GM19328 (cell line): Measurements from ENCODE around the gene IGSF21.

Experiments used
- ATAC-seq: cut with Tn5 transposase; IDR thresholded peaks from one replicate; pipeline ENCODE4 v1.9.1; 2021; ENCODE audit warnings: mild to moderate bottlenecking, moderate library complexity; ENCODE audit not compliant: unreplicated experiment

IGSF21 gene

DNA sequence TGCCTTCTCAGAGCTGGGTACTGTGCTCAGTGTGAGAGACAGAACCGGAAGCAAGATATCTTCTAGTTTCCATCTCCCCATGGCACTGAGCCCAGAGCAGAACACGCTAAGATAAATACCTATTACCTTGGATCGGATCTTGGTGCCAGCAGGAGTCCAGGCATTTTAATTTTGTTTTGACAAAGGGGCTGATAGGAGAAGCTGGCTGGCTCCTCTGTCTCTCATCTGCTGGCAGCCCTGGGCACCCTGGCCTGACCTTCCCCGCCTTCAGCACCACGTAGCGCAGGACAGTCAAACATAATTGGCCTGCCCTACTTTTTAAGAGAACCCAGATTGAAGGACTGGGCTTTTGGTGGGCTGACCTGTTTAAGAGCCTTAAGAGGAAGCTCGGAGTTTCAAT is 212.5 kb downstream of the IGSF21 start:
- ATAC-seq, result no peak

DNA sequence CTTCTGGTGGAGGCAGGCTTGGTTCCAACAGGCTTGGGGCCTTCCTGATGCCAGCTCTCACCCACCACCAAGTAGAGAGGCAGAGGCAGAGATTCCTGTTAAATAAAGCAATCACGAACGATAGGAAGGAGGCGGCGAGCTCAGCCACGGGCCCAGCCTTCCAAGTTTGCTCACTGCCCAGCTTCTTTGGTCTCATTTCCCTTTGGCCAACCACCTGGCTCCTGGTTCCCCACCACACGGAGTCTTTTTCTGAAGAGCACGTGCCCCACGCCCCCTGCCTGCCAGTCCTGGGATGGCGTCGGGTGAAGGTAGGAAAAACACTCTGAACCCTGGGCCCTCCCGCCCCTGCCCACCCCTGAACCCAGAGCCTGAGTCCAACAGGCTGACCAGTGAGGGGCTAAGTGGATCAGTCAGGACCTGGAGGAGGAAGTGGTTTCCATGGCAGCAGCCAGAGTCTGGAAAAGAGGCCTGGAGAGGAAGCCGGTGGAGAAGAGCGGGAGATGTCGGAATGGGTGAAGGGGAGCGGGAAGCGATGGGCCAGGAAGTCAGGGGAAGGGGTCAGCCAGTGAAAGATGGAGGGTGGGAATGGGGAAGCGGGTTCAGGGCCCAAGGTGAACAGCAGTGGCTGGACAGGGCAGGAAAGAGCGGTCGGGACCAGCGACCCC is 214.9 kb downstream of the IGSF21 start:
- ATAC-seq, result no peak

DNA sequence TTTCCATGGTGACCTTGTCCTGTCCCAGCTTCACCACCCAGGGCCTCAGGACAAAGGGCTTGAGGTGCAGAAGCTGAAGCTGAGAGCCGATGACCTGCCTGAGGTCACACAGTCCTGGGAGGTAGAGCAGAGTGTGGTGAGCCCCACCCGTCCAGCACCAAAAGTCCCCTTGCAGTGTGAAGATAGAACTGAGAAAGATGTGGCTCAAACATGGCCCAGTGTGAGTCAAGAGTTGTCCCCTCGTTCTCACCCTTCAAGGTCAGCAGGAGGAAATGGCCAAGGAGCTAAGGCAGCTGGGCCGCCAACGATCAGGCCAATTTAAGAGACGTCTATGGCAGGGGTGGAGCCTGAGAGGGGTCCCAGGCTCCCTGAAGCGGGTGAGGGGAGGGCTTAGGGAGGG is 215.7 kb downstream of the IGSF21 start:
- ATAC-seq, result no peak

DNA sequence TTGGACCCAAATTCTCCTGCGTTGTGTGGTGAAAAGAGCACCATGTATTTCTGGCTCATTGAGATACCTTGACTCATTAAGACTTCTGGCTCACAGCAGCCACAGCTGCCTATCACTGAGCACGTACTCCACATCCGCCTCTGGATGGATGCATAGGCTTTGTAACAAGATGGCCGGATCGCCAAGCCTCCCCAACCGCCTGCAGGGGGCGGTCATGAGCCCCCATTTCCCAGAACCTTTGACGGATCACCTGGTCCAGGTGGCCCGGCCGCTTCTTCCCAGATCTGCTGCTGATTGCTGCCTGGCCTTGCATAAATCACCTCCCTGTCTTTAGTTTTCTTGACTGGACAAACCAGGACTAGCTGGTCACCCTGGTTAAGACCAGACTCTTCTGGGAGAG is 216.6 kb downstream of the IGSF21 start:
- ATAC-seq, result no peak

DNA sequence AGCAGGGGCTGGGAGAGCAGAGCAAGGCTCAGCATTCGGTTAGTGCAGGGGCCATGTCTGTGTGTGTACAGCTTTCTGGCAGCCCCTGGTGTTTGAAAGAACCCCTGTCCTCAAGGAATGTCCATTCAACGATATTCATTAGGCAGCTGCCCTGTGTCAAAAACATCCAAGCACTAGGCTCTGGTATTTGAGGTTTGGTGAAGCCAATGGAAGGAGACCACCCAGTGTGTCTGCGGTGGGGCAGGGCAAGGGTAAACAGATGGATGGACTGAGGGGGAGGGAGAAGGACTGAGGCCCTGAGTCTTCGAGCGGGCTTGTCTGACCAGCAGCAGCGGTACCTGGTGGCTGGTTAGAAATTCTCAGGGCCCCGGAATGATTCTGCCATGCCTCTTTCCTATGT is 217.5 kb downstream of the IGSF21 start:
- no peak for ATAC-seq

DNA sequence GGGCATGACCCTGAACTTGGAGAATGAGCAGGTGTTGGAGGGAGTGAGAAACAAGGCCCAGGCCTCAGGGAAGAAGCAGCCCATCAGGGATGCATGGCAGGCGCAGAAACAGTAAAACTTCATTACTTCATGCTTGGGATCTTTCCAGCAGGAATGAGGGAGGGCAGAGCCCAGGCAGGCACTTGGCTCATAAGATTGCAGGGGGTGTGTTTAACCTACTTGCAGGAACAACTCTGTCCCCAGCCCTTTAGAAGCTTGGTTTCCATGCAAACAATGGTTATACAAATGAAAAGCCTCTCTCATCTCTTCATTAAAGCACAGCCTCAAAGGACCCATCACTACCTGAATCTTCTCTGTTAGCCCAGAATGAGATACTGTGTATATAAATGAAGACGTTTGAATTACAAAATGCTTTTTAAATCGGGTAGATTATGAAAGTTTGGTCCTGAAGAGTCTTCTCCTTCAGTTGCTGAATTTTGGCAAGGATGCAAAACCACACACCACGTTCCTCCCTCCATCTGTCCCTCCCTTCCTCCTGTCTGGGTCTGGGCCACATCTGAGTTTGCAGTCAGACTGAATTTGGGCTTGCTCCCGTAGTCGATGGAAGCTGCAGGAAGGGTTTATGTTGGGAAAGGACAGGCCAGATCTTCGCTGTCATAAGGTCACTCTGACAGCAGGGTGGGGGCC is 218.8 kb downstream of the IGSF21 start:
- ATAC-seq, result no peak

DNA sequence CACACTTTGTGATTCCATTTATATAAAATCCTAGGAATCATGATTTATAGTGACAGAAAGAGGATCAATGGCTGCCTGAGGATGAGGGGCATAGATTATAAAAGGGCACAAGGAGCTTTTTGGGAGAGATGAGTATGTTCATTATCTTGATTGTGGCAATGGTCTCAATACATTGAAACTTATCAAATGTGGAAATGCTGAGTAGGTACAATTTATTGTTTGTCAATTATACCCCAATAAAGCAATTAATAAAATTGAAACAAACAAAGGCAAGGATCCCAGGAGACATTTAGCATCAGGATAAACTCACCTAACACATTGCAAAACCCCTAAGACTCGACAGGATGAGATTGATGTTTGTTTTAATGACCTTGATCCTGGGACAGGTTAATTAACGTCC is 220.1 kb downstream of the IGSF21 start:
- no peak for ATAC-seq

DNA sequence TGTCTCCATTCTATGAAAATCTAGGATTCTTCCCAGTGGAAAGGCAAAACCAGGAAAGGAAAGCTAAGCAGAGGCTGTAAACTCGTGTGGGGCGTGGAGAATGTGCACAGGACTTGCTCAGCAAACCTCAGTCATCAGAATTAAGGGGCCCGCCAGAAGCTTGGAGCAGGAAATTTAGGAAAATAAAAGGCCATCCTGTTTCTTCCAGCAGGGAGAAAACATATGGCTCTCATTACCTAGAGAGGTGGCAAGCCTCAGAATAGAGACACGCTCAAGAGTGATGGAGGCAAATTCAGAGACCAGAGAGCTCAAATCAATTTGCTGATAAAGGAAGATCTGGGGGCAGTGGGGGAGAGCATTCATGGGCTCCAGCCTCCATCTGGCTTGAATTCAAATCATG is 221.2 kb downstream of the IGSF21 start:
- ATAC-seq, result no peak

DNA sequence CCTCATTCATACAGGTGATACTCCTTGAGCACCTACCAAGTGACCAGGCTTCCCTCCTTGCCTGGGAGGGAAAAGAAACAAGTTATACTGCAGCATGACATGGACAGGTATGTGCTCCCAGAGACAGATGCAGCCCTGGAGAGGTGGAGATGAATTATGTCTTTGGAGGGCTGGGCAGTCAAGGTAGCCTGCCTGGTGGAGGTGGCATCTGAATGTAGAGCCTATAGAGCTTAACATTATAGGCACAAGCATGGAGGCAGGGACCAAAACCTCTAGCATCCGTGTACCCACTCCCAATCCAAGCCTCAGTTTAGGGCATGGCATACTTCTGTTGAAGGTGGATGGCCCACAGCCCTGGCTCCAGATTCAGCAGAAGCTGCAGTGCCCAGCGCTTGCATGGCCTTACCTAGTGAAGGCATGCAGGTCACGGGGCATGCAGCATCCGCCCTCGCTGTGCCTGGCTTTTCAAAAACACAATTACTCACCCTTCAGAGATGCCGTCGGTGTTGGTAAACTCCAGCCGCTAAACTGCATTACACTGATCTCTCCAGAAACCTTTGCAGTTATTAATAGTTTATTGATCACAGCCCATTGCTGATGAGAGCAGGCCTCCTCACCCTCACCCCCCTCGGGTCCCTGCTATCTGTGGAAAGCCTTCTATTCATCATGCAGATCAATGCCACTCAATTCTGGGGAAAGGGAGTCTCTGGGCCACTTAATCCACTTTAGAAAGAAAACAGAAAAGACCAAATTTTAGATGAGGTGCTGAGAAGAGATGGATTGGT is 222.1 kb downstream of the IGSF21 start:
- no peak for ATAC-seq

DNA sequence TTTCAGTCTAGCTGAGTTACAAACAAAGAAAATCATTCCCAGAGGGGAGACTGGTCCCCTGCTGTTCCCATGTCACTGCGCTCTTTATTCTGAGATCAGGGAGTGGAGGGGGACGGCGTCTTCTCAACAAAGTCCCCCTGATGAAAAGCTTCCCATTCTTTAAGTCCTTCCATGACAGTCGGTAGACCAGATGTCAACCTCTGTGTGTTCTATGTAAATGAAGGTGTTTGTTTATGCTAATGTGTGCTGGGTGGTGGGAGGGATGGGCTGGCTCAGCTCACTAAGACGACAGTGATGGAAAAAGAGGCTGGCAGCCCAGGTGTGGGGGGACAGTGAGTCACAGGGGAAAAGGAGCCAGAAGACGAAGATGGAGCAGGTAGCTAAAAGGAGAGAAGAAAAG is 225.0 kb downstream of the IGSF21 start:
- ATAC-seq, result no peak

DNA sequence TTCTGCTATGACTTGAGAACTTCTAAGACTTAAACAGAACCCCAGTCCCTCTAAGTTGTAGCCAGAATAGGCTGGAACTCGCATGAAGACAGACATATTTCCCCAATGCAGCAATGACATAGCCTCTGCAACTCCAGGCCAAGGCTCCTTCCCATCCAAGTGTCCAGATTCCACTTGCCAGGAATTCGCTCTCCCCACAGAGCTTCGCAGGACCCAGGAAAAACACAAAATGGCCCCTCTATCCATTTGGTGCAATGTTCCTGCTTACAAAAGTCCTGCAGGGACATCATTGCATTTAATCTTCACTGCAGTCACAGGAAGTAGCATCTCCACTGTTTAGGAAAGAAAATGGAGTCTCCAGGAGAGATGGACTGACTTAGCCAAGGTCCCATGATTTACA is 225.6 kb downstream of the IGSF21 start:
- no peak for ATAC-seq

DNA sequence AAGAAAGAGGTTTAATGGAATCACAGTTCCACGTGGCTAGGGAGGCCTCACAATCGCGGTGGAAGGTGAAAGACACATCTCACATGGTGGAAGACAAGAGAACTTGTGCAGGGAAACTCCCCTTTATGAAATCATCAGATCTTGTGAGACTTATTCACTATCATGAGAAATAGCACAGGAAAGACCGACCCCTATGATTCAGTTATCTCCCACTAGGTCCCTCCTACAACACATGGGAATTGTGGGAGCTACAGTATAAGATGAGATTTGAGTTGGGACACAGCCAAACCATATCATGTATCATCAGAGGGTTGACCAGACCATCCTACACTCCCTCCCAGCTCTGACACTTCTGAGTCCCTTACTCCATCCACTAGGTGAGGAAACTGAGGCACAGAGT is 229.2 kb downstream of the IGSF21 start:
- no peak for ATAC-seq

DNA sequence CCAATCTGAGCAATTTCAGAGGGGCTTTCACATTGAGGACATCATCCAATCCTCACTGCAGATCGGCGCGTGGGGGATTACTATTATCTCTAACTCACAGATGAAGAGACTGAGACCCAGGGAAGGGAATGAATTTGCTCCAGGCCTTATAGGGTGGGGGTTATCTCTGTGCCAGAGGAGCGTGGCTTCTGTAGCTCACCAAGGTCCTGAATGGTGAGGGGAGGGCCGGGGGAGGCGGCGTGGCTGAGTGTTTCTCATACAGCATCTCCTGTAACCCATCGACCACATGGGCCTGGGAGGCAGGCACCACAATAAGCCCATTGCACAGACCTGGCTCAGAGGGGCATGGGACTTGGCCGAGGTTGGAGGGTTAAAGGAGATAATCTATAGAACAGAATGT is 230.2 kb downstream of the IGSF21 start:
- ATAC-seq, result no peak

DNA sequence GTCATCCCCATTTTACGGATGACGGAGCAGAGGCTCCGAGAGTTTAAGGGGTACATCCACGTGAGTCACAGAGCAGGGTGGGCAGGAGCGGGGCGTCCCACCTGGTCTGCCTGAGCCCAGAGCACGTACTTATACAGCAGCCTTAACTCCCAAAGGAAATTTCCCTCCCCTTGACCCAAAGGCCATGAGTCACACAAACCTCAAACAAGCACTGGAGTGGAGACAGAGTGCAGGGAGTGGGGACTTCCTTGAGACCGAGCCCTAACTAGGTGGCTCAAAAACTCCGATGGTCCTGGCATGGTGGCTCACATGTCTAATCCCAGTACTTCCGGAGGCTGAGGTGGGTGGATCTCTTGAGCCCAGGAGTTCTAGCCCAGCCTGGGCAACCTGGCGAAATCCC is 231.6 kb downstream of the IGSF21 start:
- no peak for ATAC-seq

DNA sequence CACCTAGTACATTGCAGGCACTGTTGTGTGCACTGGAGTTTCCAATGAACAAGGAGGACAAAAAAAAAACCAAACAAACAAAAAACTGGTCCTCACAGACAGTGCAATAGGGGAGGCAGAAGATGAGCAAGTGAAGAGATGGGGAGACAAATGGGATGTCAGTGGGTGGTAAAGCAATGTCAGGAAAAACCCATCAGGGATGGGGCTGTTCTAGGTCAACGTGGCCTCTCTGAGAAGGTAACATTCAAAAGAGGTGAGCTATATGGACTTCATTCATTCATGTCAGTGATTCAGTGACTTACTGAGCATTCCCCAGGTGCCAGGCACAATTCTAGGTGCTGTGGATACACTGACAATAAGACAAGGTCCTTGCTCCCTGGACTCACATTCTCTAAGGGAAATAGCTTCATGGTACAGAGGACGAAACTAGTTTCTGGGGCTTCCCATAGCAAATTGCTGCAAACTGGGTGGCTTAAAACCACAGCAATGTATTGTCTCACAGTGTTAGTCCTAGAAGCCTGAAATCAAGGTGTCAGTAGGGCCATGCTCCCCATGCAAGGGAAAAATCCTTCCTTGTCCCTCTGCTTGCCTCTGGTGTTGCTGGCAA is 232.7 kb downstream of the IGSF21 start:
- ATAC-seq, result no peak

DNA sequence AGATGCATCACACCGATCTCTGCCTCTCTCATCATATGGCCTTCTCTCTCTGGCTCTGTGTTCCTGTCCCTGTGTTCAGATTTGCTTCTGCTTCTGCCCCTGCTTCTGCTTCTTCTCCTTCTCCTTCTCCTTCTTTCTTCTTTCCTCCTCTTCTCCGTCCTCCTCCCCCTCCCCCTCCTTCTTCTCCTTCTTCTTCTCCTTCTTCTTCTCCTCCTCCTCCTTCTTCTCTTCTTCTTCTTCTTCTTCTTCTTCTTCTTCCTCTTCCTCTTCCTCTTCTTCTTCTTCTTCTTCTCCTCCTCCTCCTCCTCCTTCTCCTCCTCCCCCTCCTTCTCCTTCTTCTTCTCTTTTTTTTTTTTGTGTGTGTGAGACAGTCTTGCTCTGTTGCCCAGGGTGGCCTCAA is 233.2 kb downstream of the IGSF21 start:
- ATAC-seq, result no peak

DNA sequence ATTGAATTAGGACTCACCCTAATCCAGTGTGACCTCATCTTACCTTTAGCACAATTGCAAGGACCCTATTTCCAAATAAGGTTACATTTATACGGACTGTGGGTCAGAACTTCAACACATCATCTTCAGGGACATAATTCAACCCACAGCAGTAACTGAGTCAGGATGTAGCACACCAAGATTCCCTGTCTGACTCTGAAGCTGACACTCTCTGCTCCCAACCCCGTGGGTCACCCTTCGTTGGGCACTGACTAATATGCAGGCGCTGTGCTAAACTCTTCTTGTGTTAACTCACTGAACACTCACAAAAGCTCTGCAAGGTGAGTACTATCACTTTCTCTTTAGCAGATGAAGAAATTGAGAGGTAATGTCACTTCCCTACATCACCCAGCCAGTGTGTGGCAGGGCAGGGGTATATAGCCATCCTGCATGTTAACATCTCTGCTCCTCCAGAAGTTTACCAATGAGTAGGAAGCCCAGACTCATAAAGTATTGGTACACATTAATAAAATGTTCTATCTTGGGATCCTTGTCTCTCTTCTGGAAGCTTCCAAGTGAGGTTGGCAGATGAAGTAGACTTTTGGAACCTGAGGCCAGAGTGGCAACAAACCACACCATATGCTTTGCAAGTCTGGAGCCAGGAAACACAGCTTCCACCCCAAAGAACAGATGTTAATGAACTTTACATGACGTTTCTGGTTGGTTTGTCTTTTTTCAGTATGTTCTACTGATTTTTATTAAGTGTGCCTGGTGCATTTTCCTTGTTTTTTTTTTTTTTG is 233.9 kb downstream of the IGSF21 start:
- no peak for ATAC-seq

DNA sequence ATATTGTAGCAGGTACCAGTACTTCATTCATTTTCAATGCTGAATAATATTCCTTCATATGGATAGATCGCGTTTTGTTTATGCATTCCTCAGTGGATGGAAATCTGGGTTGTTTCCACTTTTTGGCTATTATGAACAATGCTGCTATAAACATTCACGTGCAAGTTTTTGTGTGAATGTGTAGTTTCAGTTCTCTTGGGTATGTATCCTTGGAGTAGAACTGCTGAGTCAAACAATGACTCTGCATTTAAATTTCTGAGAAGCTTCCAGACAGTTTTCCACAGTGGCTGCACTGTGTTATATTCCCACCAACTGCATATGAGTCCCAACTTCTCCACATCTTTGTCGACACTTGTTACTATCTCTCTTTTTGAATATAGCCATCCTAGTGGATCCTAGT is 235.1 kb downstream of the IGSF21 start:
- ATAC-seq, result no peak

DNA sequence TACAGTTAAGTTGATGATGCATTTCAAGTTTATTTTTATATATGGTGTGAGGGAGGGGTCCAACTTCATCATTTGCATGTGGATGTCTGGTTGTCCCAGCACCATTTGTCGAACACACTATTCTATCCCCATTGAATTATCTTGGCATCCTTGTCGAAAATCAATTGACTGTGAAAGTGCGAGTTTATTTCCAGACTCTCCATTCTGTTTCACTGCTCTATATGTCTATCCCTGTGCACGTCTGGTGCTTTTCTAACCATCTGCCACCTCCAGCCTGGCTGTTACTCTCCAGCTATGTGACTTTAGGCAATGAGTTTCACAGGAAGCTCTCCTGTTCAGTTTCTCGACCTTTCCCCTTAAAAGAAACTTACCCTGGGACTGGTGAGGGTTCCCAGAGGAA is 236.0 kb downstream of the IGSF21 start:
- ATAC-seq, result no peak

DNA sequence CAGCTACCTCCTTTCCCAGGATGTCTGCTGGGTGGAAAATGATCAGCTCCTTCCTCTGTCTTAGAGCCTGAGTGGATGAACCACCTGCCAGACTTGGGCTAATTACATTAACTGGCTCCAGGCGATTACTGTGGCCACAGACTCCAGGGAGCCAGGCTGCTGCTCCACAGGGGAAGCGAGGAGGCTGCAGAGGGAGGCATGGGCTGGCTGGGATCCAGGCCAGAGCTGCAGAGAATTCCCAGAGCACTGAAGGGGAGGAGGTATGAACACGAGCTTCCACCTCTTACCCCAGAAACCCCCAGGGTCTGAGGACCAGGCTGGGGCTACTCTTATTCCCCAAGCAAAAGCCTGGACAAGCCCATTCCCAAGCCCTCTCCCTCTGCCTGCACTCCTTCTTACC is 237.2 kb downstream of the IGSF21 start:
- no peak for ATAC-seq

DNA sequence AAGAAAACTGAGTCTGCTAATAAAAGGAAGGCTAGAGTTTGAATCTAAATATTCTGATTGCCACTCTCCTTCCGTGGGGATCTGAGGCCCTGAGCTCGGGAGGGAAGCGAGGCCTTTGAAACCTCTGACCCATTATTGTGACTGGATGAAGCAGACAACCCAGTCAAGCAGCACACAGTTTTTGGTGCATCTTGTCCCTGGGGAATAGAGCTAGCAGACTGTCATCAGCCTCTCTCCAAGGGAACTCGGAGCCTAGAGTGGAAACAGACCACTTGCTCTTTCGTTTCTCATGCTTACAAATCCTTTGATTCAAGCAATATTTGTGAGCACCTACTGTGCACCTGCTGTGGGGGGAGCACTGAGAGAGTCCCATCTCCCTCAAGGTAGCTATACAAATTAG is 240.0 kb downstream of the IGSF21 start:
- no peak for ATAC-seq
